OCI-M2 (cell line): ENCODE data around the gene ATP1A2.
"Not testable (repeated sequence)": the region's sequence is repeated elsewhere in the genome, so short reads cannot be mapped to it uniquely, and the experiment has no call there.

Source experiments
- DNase-seq: peaks from one replicate; lab custom pipeline; 2025; ENCODE audit not compliant: unreplicated experiment; lab: John Stamatoyannopoulos, UW

ATP1A2 gene

DNA sequence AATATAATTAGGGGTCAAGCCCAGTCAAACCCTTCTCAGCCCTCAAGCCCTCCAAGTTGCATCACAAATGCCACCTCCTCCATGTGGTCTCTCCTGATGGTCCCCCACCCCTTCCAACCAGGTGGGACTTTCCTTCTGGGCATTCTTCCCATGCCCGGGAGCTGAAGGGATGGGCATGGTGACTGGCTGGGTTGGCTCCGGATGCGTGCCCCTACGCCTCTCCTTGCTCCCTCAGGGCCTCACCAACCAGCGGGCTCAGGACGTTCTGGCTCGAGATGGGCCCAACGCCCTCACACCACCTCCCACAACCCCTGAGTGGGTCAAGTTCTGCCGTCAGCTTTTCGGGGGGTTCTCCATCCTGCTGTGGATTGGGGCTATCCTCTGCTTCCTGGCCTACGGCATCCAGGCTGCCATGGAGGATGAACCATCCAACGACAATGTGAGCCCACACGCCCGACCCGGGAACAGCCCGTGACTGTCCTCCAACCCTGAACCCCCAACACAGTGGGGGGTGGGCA lies 7.5 kb downstream of the ATP1A2 start:
- no peak for DNase-seq

DNA sequence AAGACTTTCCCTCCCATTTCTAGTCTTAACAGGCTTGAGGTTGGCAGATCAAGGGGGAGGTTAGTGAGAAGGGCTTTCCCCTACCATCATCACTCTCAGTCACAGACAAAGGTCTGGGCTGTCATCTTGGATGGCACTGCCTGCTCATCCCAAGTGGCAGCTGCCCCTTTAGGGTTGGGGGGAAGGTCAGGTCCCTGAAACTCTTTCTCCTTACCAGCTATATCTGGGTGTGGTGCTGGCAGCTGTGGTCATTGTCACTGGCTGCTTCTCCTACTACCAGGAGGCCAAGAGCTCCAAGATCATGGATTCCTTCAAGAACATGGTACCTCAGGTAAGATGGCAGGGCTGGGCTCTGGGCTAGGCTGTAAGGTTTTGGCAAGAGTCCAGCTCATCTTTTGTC lies 8.2 kb downstream of the ATP1A2 start:
- DNase-seq = no peak

DNA sequence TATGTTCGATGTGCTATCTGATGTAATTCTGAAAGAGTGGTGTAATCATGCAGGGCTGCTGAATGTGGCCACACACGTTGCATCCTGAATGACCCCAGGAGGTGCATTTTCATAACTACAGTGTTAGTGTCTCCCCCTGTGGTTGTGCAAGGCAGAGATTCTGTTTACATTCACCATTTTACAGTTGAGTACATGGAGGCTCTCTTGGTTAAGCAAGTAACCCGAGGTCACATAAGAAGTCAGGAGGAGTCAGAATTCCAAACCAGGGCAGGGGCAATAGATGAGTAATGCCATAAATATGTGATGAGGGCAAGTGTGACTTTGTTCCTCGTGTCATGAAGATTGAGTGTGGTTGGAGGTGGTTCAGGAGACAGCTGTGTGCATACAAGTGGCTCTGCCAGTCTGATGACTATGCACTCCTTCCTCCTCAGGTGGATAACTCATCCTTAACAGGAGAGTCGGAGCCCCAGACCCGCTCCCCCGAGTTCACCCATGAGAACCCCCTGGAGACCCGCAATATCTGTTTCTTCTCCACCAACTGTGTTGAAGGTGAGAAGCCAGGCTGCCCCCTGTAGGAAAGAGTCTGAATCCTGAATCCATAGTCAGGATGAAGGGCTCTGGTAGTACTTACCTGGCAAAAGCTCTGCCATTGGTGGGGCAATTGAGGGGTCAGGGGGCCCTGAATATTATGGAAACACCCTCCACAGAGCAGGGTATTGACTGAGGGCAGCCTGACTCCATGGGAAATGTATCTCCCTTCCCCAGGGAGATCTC lies 9.3 kb downstream of the ATP1A2 start:
- DNase-seq = no peak

DNA sequence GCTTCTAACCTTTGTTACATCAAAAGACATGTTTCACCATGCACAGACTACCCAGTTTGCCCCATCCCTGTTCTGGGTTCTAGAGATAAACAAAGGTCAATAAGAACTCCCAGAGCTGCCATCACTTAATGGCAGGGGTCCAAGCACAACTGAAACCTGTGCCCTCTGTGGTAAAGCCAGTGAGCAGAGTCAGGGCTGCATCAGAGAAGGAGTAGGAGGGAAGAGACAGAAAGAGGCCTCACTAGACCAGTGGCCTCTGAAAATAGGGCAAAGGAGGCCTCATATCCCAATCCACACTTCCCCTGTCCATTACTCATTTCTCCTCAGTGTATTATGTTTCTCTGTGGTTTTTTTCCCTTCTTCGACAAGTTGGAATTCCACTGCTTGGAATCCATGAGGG lies 10.2 kb downstream of the ATP1A2 start:
- no peak for DNase-seq

DNA sequence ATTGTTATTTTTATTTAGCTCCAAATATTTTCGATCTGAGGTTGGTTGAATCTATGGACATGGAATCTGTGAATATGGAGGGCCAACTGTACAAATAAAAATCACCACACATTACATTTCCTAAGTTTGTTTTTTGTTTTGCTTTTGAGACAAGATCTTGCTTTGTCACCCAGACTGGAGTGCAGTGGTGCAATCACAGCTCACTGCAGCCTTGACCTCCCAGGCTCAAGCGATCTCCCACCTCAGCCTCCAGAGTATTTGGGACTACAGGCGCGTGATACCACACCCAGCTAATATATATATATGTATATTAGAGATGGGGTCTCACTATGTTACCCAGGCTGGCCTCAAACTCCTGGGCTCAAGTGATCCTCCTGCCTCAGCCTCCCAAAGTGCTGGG lies 10.8 kb downstream of the ATP1A2 start:
- not testable (repeated sequence) for DNase-seq

DNA sequence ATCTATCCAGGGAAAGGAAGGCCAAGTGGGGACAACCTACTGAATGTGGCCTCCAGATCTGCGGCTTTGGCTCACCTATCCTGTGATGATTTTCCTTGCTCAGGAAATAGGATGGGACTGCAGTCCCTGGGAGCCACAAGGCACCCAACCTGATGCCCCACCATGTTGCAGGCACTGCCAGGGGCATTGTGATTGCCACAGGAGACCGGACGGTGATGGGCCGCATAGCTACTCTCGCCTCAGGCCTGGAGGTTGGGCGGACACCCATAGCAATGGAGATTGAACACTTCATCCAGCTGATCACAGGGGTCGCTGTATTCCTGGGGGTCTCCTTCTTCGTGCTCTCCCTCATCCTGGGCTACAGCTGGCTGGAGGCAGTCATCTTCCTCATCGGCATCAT lies 11.8 kb downstream of the ATP1A2 start:
- DNase-seq = no peak

DNA sequence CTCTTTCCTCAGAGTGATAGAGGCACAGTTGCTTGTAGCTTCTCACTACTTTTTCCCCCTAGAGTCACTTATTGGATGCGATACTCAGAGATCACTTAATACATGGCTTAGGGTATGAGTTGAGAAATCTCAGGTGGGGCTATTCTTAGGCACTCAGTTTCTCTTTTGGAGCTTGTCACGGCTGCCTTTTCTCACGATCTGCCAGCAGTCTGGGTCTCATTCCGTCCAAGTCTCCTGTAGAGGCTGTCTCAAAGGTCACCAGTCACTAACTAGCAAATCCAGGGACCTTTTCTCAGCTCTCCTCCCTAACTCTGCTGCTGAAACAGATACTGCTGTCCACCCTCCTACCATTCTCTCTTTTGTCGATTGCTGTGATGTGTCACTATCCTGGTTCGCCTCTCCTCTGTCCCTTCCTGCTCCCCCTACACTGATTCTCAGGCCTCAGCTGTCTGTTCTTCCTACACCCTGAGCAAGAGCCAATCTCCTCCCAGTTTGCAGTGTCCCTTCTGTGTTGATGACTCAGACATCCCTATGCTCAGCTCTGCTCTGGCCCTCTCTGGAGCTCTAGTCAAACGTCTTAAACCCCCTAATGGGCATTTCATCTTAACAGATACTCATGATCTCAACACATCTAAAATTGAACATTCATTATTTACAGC lies 12.4 kb downstream of the ATP1A2 start:
- DNase-seq = no peak

DNA sequence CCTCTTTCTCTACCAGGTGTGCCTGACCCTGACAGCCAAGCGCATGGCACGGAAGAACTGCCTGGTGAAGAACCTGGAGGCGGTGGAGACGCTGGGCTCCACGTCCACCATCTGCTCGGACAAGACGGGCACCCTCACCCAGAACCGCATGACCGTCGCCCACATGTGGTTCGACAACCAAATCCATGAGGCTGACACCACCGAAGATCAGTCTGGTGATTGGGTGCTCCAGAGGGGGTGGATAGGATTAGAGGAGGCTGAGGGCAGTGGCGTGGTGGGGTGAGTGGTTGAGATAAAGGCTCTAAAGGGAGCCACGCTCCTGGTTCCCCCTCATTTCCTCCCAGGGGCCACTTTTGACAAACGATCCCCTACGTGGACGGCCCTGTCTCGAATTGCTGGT lies 13.1 kb downstream of the ATP1A2 start:
- no peak for DNase-seq

DNA sequence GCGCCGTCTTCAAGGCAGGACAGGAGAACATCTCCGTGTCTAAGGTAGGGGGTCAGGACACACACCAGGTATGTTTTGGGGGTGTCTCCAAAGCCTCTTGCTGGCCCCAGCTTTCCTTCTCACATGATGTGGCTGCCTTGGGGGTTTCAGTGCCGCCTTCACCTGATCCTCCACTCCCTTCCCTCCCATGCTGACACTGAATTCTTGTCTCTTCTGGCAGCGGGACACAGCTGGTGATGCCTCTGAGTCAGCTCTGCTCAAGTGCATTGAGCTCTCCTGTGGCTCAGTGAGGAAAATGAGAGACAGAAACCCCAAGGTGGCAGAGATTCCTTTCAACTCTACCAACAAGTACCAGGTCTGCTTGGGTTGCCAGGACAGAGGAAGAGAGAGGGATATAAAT lies 13.5 kb downstream of the ATP1A2 start:
- no peak for DNase-seq

DNA sequence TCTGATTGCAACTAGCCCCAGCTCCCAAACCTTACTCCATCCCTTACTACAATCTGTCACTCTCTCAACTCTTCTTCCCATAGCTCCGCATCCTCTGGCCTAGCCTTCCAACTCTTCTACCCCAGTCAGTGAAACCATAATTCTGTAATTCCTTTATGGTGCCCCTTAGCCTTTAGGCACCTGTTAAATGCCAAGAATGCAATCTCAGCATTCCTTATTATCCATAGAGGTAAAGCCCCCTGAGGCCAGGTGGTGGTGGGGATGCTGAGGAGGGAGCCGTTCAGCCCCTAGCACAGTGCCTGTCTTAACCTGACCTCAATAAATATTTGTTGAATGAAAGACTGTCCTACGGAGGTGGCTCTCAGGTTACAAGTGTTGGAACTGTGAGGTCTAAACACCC lies 14.0 kb downstream of the ATP1A2 start:
- no peak for DNase-seq

DNA sequence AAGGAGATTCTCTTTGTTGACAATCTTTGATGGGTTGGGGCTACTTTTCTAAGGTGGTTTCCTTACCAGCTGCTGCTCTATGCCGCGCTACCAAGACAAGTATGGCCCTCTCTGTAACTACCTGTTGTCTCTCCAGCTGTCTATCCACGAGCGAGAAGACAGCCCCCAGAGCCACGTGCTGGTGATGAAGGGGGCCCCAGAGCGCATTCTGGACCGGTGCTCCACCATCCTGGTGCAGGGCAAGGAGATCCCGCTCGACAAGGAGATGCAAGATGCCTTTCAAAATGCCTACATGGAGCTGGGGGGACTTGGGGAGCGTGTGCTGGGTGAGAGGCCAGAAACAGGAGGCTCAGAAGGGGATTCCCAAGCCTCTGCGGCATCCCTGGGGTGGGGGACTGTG lies 14.4 kb downstream of the ATP1A2 start:
- no peak for DNase-seq

DNA sequence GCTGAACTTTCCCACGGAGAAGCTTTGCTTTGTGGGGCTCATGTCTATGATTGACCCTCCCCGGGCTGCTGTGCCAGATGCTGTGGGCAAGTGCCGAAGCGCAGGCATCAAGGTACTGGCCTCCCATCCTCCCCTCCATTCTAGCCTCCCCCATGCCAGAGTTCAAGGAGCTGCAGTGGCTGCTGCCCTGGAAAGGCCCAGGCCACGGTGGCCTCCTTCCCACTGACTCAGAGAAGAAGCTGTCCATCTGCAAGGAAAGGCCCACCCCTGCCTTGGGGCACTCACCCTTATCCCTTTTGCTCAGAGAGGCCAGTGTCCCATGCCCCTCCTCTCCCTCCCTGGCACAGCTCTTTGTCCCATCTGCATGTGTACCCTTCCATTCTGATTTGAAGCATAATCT lies 14.9 kb downstream of the ATP1A2 start:
- DNase-seq = no peak

DNA sequence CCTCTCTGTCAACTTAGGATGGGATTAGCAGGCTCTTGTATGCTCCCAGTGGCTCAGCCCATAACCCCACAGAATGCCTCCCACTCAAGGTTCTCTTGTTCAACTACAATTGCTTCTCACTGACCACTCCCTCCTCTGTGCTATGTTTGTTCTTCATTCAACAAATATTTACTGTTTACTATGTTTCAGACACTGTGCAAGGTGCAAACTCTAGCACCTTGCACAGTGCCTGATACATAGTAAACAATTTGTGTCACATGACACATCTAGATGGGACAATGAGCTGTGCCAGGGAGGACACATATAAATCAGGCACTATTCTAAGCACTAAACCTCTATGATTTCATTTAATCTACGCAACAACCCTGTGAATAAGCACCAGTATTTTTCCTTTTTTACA lies 15.4 kb downstream of the ATP1A2 start:
- DNase-seq = no peak

DNA sequence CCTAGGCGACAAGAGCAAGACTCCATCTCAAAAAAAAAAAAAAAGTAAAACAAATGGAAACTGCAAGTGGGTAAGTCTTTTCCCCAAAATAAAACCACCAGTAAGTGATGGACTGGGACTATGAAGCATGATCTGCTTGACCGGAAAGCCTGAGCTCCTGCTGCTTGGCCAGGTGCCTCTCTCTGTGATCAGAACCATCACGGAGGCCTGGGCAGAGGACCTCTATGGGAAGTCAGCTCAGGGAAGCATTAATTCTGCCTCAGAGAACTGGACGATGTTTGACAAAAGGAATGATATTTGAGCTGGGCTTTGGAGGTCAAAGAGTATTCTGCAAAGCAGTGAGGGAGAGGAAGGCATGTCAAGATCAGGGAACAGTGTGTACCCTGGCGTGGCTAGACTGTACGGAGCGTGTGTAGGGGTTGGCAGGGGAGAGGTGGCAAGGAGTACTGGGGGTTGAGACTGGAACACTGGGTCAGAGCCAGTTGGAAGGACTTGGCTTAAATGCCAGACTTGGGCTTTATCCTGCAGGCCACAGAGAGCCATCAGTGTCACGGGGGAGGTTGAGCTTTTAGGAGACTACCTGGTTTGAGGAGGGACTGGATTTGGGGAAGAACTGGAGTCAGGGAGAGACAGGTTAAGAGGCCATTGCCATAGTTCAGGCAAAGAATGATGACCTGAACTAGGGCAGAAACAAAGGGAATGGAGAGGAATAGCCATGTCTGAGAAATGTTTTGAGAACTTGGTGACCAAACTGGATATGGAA lies 16.4 kb downstream of the ATP1A2 start:
- no peak for DNase-seq

DNA sequence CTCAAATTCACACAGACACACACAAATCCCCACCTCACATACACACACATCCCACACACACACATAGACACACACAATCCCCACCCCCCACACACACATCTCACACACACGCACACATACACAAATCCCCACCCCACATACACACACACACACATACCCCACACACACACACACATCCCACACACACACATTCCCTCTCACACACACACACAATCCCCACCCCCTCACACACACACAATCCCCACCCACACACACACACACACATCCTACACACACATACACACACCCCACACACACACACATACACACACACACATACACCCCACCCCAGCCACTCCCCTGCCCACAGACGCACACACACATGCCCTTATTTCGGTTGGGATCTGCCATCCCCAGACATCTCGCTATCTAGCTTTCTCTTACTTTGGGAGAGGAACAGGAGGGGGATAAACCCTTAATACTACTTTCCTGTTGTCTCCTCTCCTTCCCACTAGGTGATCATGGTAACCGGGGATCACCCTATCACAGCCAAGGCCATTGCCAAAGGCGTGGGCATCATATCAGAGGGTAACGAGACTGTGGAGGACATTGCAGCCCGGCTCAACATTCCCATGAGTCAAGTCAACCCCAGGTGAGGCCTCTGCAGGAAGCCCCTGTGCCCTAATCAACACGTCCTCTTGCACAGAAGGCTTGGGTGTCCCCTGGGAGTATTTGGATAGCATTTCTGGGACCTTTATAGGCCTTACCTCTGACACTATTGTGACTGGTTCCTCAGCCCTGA lies 18.6 kb downstream of the ATP1A2 start:
- no peak for DNase-seq

DNA sequence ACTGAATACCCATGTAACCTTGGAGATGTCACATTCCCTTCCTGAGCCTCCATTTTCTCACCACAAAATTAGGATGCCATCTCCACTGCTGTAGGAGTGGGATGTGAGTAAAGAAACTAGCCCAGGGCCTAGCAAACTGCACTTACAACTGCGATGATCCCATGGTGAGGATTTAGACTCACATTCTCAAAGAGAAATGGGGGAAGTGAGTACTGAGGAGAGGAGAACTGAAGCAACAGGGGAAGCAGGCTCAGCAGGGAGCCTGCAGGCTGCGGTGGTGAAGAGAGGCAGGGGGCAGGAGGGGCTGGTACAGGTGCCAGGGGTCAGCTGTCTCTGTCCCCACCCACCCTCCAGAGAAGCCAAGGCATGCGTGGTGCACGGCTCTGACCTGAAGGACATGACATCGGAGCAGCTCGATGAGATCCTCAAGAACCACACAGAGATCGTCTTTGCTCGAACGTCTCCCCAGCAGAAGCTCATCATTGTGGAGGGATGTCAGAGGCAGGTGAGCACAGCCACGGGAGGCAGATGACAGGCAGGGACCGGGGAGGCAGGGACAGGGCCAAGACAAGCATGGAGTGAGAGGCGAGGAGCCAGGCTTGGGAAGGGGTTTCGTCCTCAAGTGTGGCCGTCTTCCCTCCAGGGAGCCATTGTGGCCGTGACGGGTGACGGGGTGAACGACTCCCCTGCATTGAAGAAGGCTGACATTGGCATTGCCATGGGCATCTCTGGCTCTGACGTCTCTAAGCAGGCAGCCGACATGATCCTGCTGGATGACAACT lies 19.4 kb downstream of the ATP1A2 start:
- DNase-seq = no peak

DNA sequence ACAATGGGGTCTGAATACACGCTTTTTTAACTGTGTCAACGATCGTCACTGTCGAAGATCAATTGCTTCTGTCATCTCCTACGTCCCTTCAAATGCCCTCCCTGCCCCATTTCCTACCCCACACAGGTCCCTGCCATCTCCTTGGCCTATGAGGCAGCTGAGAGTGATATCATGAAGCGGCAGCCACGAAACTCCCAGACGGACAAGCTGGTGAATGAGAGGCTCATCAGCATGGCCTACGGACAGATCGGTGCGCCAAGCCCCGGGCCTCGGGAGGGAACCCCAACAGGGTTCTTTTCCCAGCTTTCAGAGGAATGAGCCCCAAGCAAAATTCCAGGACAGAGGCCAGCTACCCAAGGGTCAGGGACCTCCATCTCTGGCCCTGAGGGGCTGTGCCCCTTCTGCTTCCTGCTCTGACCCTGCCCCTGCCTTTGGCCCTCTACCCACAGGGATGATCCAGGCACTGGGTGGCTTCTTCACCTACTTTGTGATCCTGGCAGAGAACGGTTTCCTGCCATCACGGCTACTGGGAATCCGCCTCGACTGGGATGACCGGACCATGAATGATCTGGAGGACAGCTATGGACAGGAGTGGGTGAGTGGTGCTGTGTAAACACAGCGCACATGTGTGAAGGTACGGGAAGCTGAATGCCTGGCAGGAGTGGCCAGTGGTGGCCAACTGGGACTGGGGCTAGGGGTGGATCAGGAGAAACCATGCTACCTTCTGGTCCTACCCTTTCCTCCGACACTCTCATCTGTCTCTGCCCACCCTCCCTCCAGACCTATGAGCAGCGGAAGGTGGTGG lies 20.8 kb downstream of the ATP1A2 start:
- no peak for DNase-seq

DNA sequence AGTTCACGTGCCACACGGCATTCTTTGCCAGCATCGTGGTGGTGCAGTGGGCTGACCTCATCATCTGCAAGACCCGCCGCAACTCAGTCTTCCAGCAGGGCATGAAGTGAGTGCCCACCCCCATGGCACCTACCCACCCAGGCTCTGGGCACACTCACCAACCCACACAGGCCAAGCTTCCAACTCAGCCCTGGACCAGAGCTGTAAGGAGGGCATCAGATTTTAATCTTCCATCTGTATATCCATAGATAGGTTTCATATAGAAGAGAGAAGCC lies 21.3 kb downstream of the ATP1A2 start:
- no peak for DNase-seq

DNA sequence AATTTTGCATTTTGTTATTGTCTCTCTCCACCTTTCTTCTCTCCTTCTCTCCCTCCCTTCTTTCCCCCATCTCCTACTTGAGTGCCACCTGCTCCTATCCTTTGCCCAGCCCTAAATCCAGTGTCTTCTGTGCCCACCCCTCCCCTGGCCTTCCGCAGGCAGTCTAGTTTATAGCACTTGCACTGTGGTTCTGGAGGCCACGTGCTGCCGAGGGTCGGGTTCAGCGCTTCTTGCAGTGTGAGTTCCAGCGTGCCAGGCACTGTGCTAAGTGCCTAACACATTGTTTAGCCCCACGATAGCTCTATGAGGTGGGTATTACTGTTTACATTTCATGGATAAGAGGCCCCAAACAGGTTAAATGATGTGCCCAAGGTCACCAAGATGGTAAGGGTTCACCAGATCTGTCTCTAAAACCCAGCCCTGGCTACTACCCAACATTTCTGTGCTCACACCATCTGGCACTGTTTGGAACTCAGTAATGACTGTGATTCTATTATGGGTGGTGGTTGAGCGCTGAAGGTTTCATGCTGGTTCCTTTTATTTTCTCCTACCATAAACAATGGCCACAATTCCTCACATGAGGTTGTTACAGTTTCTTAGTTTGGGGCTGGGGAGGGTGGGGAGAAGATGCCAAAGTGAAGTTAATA lies 21.8 kb downstream of the ATP1A2 start:
- no peak for DNase-seq
